Prostate gland (tissue), 2 donors: ENCODE measurements around the gene LRRIQ4. TPM values are rescaled to one million over a fixed set of nuclear protein-coding genes. Genes with fewer than 3 reads are reported as not detected.

Experiments
- DNase-seq: peaks from one replicate; pipeline ENCODE4 v3.0.0-alpha.2; 2019; ENCODE audit warnings: low spot score
- H3K27ac ChIP-seq, 2 donors: fragments of 200-600 bp; sonication (generic); 2 replicates each; pipeline ENCODE4 v1.5.1; 2017 to 2019
- H3K27me3 ChIP-seq: fragments of 200-600 bp; sonication (generic); replicated peaks from 2 replicates; pipeline ENCODE4 v1.5.1; 2019; ENCODE audit not compliant: insufficient read depth
- H3K36me3 ChIP-seq, 2 donors: fragments of 200-600 bp; sonication (generic); 1 replicate in 1 of 2; 2 replicates in 1 of 2; pipeline versions ENCODE4 v1.5.1 to v1.8.1; 2017 to 2019
- H3K4me1 ChIP-seq: fragments of 200-600 bp; sonication (generic); replicated peaks from 2 replicates; pipeline ENCODE4 v1.5.1; 2019
- H3K4me3 ChIP-seq, 2 donors: fragments of 200-600 bp; sonication (generic); 2 replicates each; pipeline ENCODE4 v1.5.1; 2017 to 2019
- H3K9me3 ChIP-seq: fragments of 200-600 bp; sonication (generic); 2 replicates; pipeline ENCODE4 v1.5.1; 2017
- CTCF ChIP-seq, 4 experiments: fragments of 200-600 bp in 2 of 4; fragments of 450-650 bp in 2 of 4; sonication (generic) in 2 of 4; IDR thresholded peaks; 1 replicate in 3 of 4; 2 replicates in 1 of 4; pipeline ENCODE4 v1.5.1; 2016 to 2019; ENCODE audit warnings: antibody characterized with exemption in 4 of 4, mild to moderate bottlenecking in 2 of 4, moderate library complexity in 2 of 4
- POLR2A ChIP-seq: fragments of 450-650 bp; IDR thresholded peaks from one replicate; pipeline ENCODE4 v1.6.1; 2016; ENCODE audit warnings: antibody characterized with exemption, mild to moderate bottlenecking
- POLR2AphosphoS5 ChIP-seq: sonication (generic); formaldehyde crosslinking; IDR thresholded peaks from one replicate; pipeline ENCODE4 v1.6.1; 2017; ENCODE audit warnings: antibody characterized with exemption
- WGBS: methylation state at CpG from one replicate; pipeline ENCODE4 v1.1.5; 2018; 5-methylcytosine and 5-hydroxymethylcytosine counted together
- intact Hi-C: fragments of 100-400 bp; cut with DNase I; formaldehyde crosslinking; loops from one replicate; pipeline ENCODE4 v1.14.2; 2022
- total RNA-seq, 2 donors: library from RNA; depleted of rRNA; stranded (reverse); fragments of >200 nt; gene quantifications; one replicate each; pipeline ENCODE4 v1.1.0, GENCODE V29; 2016

The LRRIQ4 gene
- total RNA-seq, 2 donors from 2014 or later, result 0.74 TPM; not detected in 1

- Histone ChIP-seq H3K27me3 (no peaks in the 10 kb centered on the region), H3K4me3 (no peak within 1 kb of the TSS), H3K9me3 (no peaks in the 10 kb centered on the region), H3K36me3 (no peaks in the 10 kb centered on the region), H3K4me1 (no peaks in the 10 kb centered on the region), H3K27ac (peak within 1 kb of the TSS; percentile 64 to 71)
- TF ChIP-seq POLR2AphosphoS5 (no peak), POLR2A (no peak), CTCF (IDR thresholded peaks at IDR 0.05) (no peak)
- intact Hi-C loops, result loop anchor here (5.0 to 10.0 kb wide), 2 partner anchors 93 to 315 kb away; partner anchors contain the start of gene PHC3
- no peak for DNase-seq
- 38% methylated on average over 2 of the region's 2 CpGs for WGBS
Observed at GRCh38 chr3:169869484-169870220, 57.0 kb downstream of the LRRIQ4 start, which contains the start of gene LRRC31. Gene LRRC31, minus strand, starts transcription at chr3:169869935. Its CDS starts 128 bp downstream, at chr3:169869807.

GRCh38 chr3:169871129-169871886, 58.6 kb downstream of the LRRIQ4 start:
- TF ChIP-seq POLR2AphosphoS5 (peak; percentile 84), CTCF (IDR thresholded peaks at IDR 0.05) (no peak)
- Histone ChIP-seq H3K9me3 (no peaks in the 10 kb centered on the region), H3K27ac (peak overlapping the region; percentile 64 to 71), H3K4me1 (no peaks in the 10 kb centered on the region), H3K4me3 (no peak overlapping the region), H3K36me3 (no peaks in the 10 kb centered on the region), H3K27me3 (no peaks in the 10 kb centered on the region)
- WGBS, result 86% methylated on average over 2 of the region's 2 CpGs
- peak; percentile 81 for DNase-seq
- intact Hi-C loops, result loop anchor here (5.0 kb wide), 1 partner anchor 91 kb away; no protein-coding TSS in a partner anchor

GRCh38 chr3:169879013-169879557, 66.4 kb downstream of the LRRIQ4 start:
- no peaks in the 10 kb centered on the region for H3K9me3 ChIP-seq
- H3K4me3 ChIP-seq, result no peak overlapping the region
- 89% methylated on average over 8 of the region's 8 CpGs for WGBS
- H3K4me1 ChIP-seq, result no peaks in the 10 kb centered on the region
- TF ChIP-seq CTCF (IDR thresholded peaks at IDR 0.05) (no peak), POLR2A (no peak), POLR2AphosphoS5 (no peak)
- H3K27ac ChIP-seq, result no peak overlapping the region
- DNase-seq, result no peak
- no peaks in the 10 kb centered on the region for H3K27me3 ChIP-seq
- H3K36me3 ChIP-seq, result no peaks in the 10 kb centered on the region
- intact Hi-C loops, result no loop called here

GRCh38 chr3:169879845-169880575, 67.3 kb downstream of the LRRIQ4 start:
- Histone ChIP-seq H3K27ac (no peak overlapping the region), H3K4me1 (no peaks in the 10 kb centered on the region), H3K9me3 (no peaks in the 10 kb centered on the region), H3K36me3 (no peaks in the 10 kb centered on the region), H3K4me3 (no peak overlapping the region), H3K27me3 (no peaks in the 10 kb centered on the region)
- TF ChIP-seq POLR2AphosphoS5 (no peak), POLR2A (no peak), CTCF (IDR thresholded peaks at IDR 0.05) (no peak)
- WGBS, result 56% methylated on average over 3 of the region's 3 CpGs
- intact Hi-C loops, result no loop called here
- no peak for DNase-seq
